Gastroesophageal sphincter (tissue), 4 donors: ENCODE measurements around the gene PRODH2. TPM values are rescaled to one million over a fixed set of nuclear protein-coding genes. Genes with fewer than 3 reads are reported as not detected.
A peak's percentile ranks its signal among the peaks of the same experiment; 100 is the strongest.

Experiments
- ATAC-seq: fragments of 150-250 bp; one replicate; pipeline ENCODE4 v1.9.1; 2016; ENCODE audit warnings: mild to moderate bottlenecking, moderate library complexity
- H3K27ac ChIP-seq, 4 donors: fragments of 200-600 bp; sonication (generic) in 3 of 4; 1 replicate in 3 of 4; 2 replicates in 1 of 4; pipeline ENCODE4 v1.5.1; 2016 to 2019
- H3K27me3 ChIP-seq: fragments of 200-600 bp; sonication (generic); one replicate; pipeline ENCODE4 v1.5.1; 2019
- H3K36me3 ChIP-seq, 2 donors: fragments of 200-600 bp; sonication (generic); one replicate each; pipeline ENCODE4 v1.5.1; 2019; ENCODE audit warnings: control low read depth in 1 of 2
- H3K4me1 ChIP-seq, 3 donors: fragments of 200-600 bp; sonication (generic); 1 replicate in 2 of 3; 2 replicates in 1 of 3; pipeline ENCODE4 v1.5.1; 2016 to 2019; ENCODE audit warnings: control low read depth in 2 of 3
- H3K4me3 ChIP-seq, 2 donors: fragments of 200-600 bp; sonication (generic); one replicate each; pipeline ENCODE4 v1.5.1; 2019; ENCODE audit warnings: mild to moderate bottlenecking in 1 of 2, moderate library complexity in 1 of 2
- H3K9me3 ChIP-seq, 3 donors: fragments of 200-600 bp; sonication (generic); one replicate each; pipeline ENCODE4 v1.5.1; 2017 to 2019; ENCODE audit warnings: control low read depth in 2 of 3
- CTCF ChIP-seq, 4 experiments: fragments of 200-600 bp in 2 of 4; fragments of 450-650 bp in 2 of 4; sonication (generic) in 1 of 4; IDR thresholded peaks; one replicate each; pipeline ENCODE4 v1.5.1; 2017 to 2019; ENCODE audit warnings: antibody characterized with exemption in 4 of 4, mild to moderate bottlenecking in 2 of 4, moderate library complexity in 2 of 4
- EP300 ChIP-seq: sonication (generic); formaldehyde crosslinking; IDR thresholded peaks from one replicate; pipeline ENCODE4 v1.6.1; 2017; ENCODE audit warnings: antibody characterized with exemption, mild to moderate bottlenecking
- POLR2A ChIP-seq, 2 donors: fragments of 450-650 bp; IDR thresholded peaks; one replicate each; pipeline ENCODE4 v1.6.1; 2017; ENCODE audit warnings: antibody characterized with exemption in 2 of 2, mild to moderate bottlenecking in 2 of 2, moderate library complexity in 1 of 2
- POLR2AphosphoS5 ChIP-seq: sonication (generic); formaldehyde crosslinking; IDR thresholded peaks from one replicate; pipeline ENCODE4 v1.6.1; 2017; ENCODE audit warnings: antibody characterized with exemption
- WGBS, 2 donors: methylation state at CpG; one replicate each; pipeline ENCODE4 v1.1.5; 2018; ENCODE audit warnings: low coverage in 1 of 2; 5-methylcytosine and 5-hydroxymethylcytosine counted together
- total RNA-seq, 4 donors: library from RNA; depleted of rRNA; stranded (reverse); fragments of >200 nt; gene quantifications; one replicate each; pipeline ENCODE4 v1.1.0, GENCODE V29; 2016

Gene PRODH2
- total RNA-seq, 4 donors from 2014 or later, result not detected

- no CpG with 5 or more reads among the region's 19 CpGs for WGBS, 2 donors
- Histone ChIP-seq H3K4me3 (peak overlapping the region; percentile 51 to 81), H3K4me1 (peaks cover 0 to 64% (median 31%) of the 10 kb centered on the region in 3 donors), H3K27ac (peak overlapping the region; percentile 93 to 99 (median 96)), H3K9me3 (no peaks in the 10 kb centered on the region), H3K27me3 (no peaks in the 10 kb centered on the region), H3K36me3 (peaks cover 0 to 51% of the 10 kb centered on the region in 2 donors)
- TF ChIP-seq EP300, result no peak
- peak; percentile 97 for TF ChIP-seq POLR2AphosphoS5
- TF ChIP-seq CTCF (IDR thresholded peaks at IDR 0.05), result peak in 1 of 4 experiments; percentile 17
- TF ChIP-seq POLR2A (IDR thresholded peaks at IDR 0.05), result no peak
- ATAC-seq, result peak; percentile 72
Observed at GRCh38 chr19:35757231-35757748, 55.4 kb downstream of the PRODH2 start.

- peak; percentile 13 for ATAC-seq
- Histone ChIP-seq H3K9me3 (no peaks in the 10 kb centered on the region), H3K27ac (peak within 1 kb of the TSS; percentile 93 to 99 (median 96)), H3K4me3 (peak within 1 kb of the TSS; percentile 51 to 81), H3K36me3 (peaks cover 0 to 50% of the 10 kb centered on the region in 2 donors), H3K27me3 (no peaks in the 10 kb centered on the region), H3K4me1 (peaks cover 0 to 67% (median 31%) of the 10 kb centered on the region in 3 donors)
- WGBS, 2 donors, result 5 to 13% methylated on average over 5 to 10 of the region's 52 CpGs
- TF ChIP-seq POLR2AphosphoS5, result peak; percentile 96
- no peak for TF ChIP-seq EP300
- peak; percentile 91 to 98 for TF ChIP-seq POLR2A (IDR thresholded peaks at IDR 0.05)
- TF ChIP-seq CTCF (IDR thresholded peaks at IDR 0.05), result no peak
Observed at GRCh38 chr19:35756377-35757230, 56.0 kb downstream of the PRODH2 start, which contains the start of gene HSPB6. HSPB6 (minus strand) TSS chr19:35757029; CDS start chr19:35757008, 21 bp downstream.

GRCh38 chr19:35755550-35756376 lies 56.9 kb downstream of the PRODH2 start:
- TF ChIP-seq EP300 (no peak), POLR2A (IDR thresholded peaks at IDR 0.05) (peak; percentile 8 to 50), CTCF (IDR thresholded peaks at IDR 0.05) (no peak), POLR2AphosphoS5 (peak; percentile 65)
- ATAC-seq, result peak; percentile 68
- Histone ChIP-seq H3K4me1 (peaks cover 0 to 68% (median 31%) of the 10 kb centered on the region in 3 donors), H3K27me3 (no peaks in the 10 kb centered on the region), H3K9me3 (no peaks in the 10 kb centered on the region), H3K4me3 (peak overlapping the region; percentile 51 to 81), H3K27ac (peak overlapping the region; percentile 93 to 99 (median 96)), H3K36me3 (peaks cover 0 to 51% of the 10 kb centered on the region in 2 donors)
- WGBS, 2 donors, result 4 to 33% methylated on average over 5 to 7 of the region's 74 CpGs

- ATAC-seq, result no peak
- H3K9me3 ChIP-seq, result no peaks in the 10 kb centered on the region
Observed at GRCh38 chr19:35755131-35755549, 57.5 kb downstream of the PRODH2 start.

More at GRCh38 chr19:35755131-35755549, 57.5 kb downstream of the PRODH2 start:
- Histone ChIP-seq H3K4me3 (peak overlapping the region; percentile 14 to 81), H3K4me1 (peaks cover 0 to 72% (median 31%) of the 10 kb centered on the region in 3 donors), H3K27me3 (no peaks in the 10 kb centered on the region), H3K27ac (peak overlapping the region; percentile 93 to 99 (median 96)), H3K36me3 (peaks cover 0 to 45% of the 10 kb centered on the region in 2 donors)
- TF ChIP-seq POLR2A (IDR thresholded peaks at IDR 0.05) (peak in 1 of 2 donors; percentile 12), CTCF (IDR thresholded peaks at IDR 0.05) (no peak)
- WGBS, 2 donors, result 11 to 36% methylated on average over 5 to 7 of the region's 17 CpGs
